Ovary (tissue), 9 donors: Measurements from ENCODE around the gene SEH1L. TPM values are rescaled to one million over a fixed set of nuclear protein-coding genes. Genes with fewer than 3 reads are reported as not detected.

Source experiments
- DNase-seq, 5 donors: peaks; one replicate each; pipeline ENCODE4 v3.0.0-alpha.2; 2019 to 2020
- H3K27ac ChIP-seq, 2 donors: fragments of 200-600 bp; one replicate each; pipeline versions ENCODE4 v1.5.1 to v1.8.0; 2019 to 2022
- H3K27me3 ChIP-seq: fragments of 200-600 bp; one replicate; pipeline ENCODE4 v1.8.0; 2022
- H3K36me3 ChIP-seq: fragments of 200-600 bp; sonication (generic); one replicate; pipeline ENCODE4 v1.5.1; 2019
- H3K4me1 ChIP-seq: one replicate; pipeline ENCODE4 v1.8.1; 2013; ENCODE audit warnings: mild to moderate bottlenecking, moderate library complexity; ENCODE audit not compliant: insufficient read depth
- H3K4me3 ChIP-seq: fragments of 200-600 bp; sonication (generic); one replicate; pipeline ENCODE4 v1.5.1; 2017
- H3K9me3 ChIP-seq, 2 donors: fragments of 200-600 bp in 1 of 2; sonication (generic) in 1 of 2; one replicate each; pipeline versions ENCODE4 v1.5.1 to v1.8.1; 2013 to 2019; ENCODE audit warnings: mild to moderate bottlenecking in 1 of 2, moderate library complexity in 1 of 2
- CTCF ChIP-seq, 3 donors: fragments of 450-650 bp in 2 of 3; fragments of 200-600 bp in 1 of 3; IDR thresholded peaks; one replicate each; pipeline versions ENCODE4 v1.5.1 to v1.8.0; 2016 to 2022; ENCODE audit warnings: antibody characterized with exemption in 3 of 3, mild to moderate bottlenecking in 1 of 3
- EP300 ChIP-seq: sonication (generic); formaldehyde crosslinking; IDR thresholded peaks from one replicate; pipeline ENCODE4 v1.6.1; 2017; ENCODE audit warnings: antibody characterized with exemption
- POLR2A ChIP-seq: fragments of 450-650 bp; IDR thresholded peaks from one replicate; pipeline ENCODE4 v1.6.1; 2017; ENCODE audit warnings: antibody characterized with exemption, mild to moderate bottlenecking, moderate library complexity
- WGBS, 3 donors: extraction: QIAGEN DNeasy Blood & Tissue Kit in 1 of 3; methylation state at CpG; one replicate each; pipeline versions ENCODE4 v1.1.5 to v1.1.7; 2013 to 2017; 5-methylcytosine and 5-hydroxymethylcytosine counted together
- intact Hi-C, 4 donors: fragments of 100-400 bp; cut with DNase I; formaldehyde crosslinking; loops; one replicate each; pipeline versions ENCODE4 v1.11.0 to v1.15.1; 2022 to 2023
- polyA plus RNA-seq, 2 donors: library from polyadenylated mRNA; stranded (reverse); fragments of 200-250 nt in 1 of 2; fragments of 350-450 nt in 1 of 2; fragmentation: Illumina TruSeq in 1 of 2; extraction: RNeasy Lipid Tissue Mini Kit (QIAGEN cat#74804) in 1 of 2; gene quantifications; one replicate each; pipeline ENCODE4 v1.2.3, GENCODE V29; 2013 to 2014
- total RNA-seq, 7 donors: library from RNA; depleted of rRNA in 2 of 7; stranded (reverse); fragments of >200 nt in 2 of 7; fragmentation: NEBNext Ultra II Directional in 3 of 7; extraction: Animal tissue kit (Norgen Biotek cat#: 25700) in 3 of 7; gene quantifications; one replicate each; pipeline versions ENCODE4 v1.1.0 to v1.2.4, GENCODE V29; 2016 to 2023
- donor health status: DM: no; HTN: no; CAD: no; lungs with moderate emphysema.
- donor health status: DM: no; HTN: no; CAD: no.
- donor health status: Bipolar disorder and iron deficiency.
- donor health status: DM: yes; HTN: yes; CAD: no.
- donor health status: DM: no; HTN: no; CAD: no.
- donor health status: DM: yes; HTN: yes; CAD: no.

Gene SEH1L
- total and polyA plus RNA-seq, 9 donors = 12.3 to 56.1 (median 35.7) TPM

- WGBS, 3 donors = 81 to 98% (median 94%) methylated on average over 3 of the region's 3 CpGs
- no peak overlapping the region for H3K27ac ChIP-seq
- TF ChIP-seq CTCF (IDR thresholded peaks at IDR 0.05) = no peak
- no peak for TF ChIP-seq POLR2A
- no peak for TF ChIP-seq EP300
- H3K4me3 ChIP-seq = no peak overlapping the region
- peaks cover under 1% of the 10 kb centered on the region for H3K4me1 ChIP-seq
- H3K36me3 ChIP-seq = no peaks in the 10 kb centered on the region
- H3K27me3 ChIP-seq = no peaks in the 10 kb centered on the region
- DNase-seq = no peak
- intact Hi-C loops = no loop called here
- no peaks in the 10 kb centered on the region for H3K9me3 ChIP-seq
These were observed 10.7 kb downstream of the SEH1L start for GRCh38 chr18:12958478-12958877.

DNA sequence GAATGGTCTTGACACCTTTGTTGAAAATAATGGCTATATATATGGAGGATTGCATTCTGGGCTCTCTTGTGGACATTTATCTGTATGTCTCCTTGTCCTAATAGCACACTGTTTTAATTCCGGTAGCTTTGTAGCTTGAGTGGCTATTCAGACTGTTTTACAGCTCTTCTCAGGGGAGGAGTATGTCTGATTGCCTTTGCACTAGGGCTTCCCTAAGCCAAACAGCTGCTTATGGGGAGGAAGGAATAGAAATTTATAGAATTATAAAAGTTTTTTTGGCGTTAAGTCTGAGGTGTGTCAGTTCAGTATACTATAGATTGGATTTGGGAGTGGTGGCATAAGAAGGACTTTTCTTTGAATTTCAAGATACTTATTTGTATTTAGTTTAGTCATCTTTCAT, 12.6 kb downstream of the SEH1L start:
- Histone ChIP-seq H3K4me1 (peaks cover 2% of the 10 kb centered on the region), H3K27me3 (no peaks in the 10 kb centered on the region), H3K9me3 (no peaks in the 10 kb centered on the region), H3K36me3 (no peaks in the 10 kb centered on the region), H3K27ac (no peak overlapping the region), H3K4me3 (no peak overlapping the region)
- DNase-seq = no peak
- intact Hi-C loops = no loop called here
- 88 to 91% (median 91%) methylated on average over 2 of the region's 2 CpGs for WGBS, 3 donors
- no peak for TF ChIP-seq CTCF (IDR thresholded peaks at IDR 0.05)
- TF ChIP-seq POLR2A = no peak
- TF ChIP-seq EP300 = no peak

GRCh38 chr18:12960853-12961397, 13.1 kb downstream of the SEH1L start:
- peaks cover 2% of the 10 kb centered on the region for H3K4me1 ChIP-seq
- H3K36me3 ChIP-seq = no peaks in the 10 kb centered on the region
- H3K9me3 ChIP-seq = no peaks in the 10 kb centered on the region
- intact Hi-C loops = no loop called here
- no peaks in the 10 kb centered on the region for H3K27me3 ChIP-seq
- DNase-seq = no peak
- H3K27ac ChIP-seq = no peak overlapping the region
- no peak overlapping the region for H3K4me3 ChIP-seq
- TF ChIP-seq CTCF (IDR thresholded peaks at IDR 0.05) = no peak
- TF ChIP-seq EP300 = no peak
- TF ChIP-seq POLR2A = no peak
- WGBS, 3 donors = 78 to 86% (median 79%) methylated on average over 6 of the region's 6 CpGs

- 32 to 62% (median 56%) methylated on average over 1 of the region's 1 CpG for WGBS, 3 donors
- TF ChIP-seq CTCF (IDR thresholded peaks at IDR 0.05) (no peak), POLR2A (no peak), EP300 (no peak)
- no peaks in the 10 kb centered on the region for H3K36me3 ChIP-seq
- intact Hi-C loops = no loop called here
- H3K4me1 ChIP-seq = peaks cover 2% of the 10 kb centered on the region
- H3K9me3 ChIP-seq = no peaks in the 10 kb centered on the region
- no peak overlapping the region for H3K27ac ChIP-seq
- H3K27me3 ChIP-seq = no peaks in the 10 kb centered on the region
- no peak for DNase-seq
- H3K4me3 ChIP-seq = no peak overlapping the region
These were observed 15.3 kb downstream of the SEH1L start for GRCh38 chr18:12963069-12963468.
